GM21717 (cell line): ENCODE data around the gene ECEL1.

Experiments
- ATAC-seq: cut with Tn5 transposase; IDR thresholded peaks from one replicate; pipeline ENCODE4 v1.9.1; 2021; ENCODE audit warnings: mild to moderate bottlenecking, moderate library complexity; ENCODE audit not compliant: unreplicated experiment

The ECEL1 gene

DNA sequence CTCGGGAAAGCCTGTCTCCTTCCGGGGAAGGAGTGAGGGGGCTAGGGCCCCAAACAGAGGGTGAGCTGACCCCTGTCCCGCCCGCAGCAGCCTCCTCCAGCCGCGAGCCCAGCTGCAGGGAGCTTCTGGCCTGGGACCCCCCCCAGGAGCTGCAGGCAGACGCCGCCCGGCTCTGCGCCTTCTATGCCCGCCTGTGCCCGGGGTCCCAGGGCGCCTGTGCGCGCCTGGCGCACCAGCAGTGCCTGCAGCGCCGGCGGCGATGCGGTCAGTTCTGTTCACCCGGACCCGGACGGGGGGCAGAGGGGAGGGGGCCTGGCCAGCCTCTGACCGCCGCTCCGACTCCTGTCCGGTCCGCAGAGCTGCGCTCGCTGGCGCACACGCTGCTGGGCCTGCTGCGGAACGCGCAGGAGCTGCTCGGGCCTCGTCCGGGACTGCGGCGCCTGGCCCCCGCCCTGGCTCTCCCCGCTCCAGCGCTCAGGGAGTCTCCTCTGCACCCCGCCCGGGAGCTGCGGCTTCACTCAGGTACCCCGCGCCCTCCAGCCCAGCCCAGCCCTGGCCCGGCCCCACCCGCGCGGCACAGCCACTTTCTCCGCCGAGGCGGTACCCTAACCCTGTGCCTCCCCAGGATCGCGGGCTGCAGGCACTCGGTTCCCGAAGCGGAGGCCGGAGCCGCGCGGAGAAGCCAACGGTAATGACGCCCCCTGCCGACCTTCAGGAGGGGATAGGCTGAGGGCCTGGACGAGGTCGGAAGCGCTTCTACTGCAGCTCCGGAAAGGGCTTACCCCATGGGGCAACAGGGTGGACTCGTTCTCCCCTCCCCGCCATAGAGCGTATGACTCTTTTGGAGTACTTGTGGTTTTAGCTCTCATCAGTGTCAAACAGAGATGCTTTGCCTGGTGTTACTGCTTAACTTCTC is 36.3 kb upstream of the ECEL1 start:
- no peak for ATAC-seq

DNA sequence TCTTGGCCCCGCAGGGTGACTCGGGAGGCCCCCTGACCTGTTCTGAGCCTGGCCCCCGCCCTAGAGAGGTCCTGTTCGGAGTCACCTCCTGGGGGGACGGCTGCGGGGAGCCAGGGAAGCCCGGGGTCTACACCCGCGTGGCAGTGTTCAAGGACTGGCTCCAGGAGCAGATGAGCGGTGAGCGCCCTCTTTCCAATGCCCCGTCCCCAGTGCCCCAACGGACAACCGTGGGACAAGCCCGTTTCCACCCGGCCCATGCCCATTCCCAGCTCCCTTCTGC is 35.7 kb upstream of the ECEL1 start:
- ATAC-seq: no peak

DNA sequence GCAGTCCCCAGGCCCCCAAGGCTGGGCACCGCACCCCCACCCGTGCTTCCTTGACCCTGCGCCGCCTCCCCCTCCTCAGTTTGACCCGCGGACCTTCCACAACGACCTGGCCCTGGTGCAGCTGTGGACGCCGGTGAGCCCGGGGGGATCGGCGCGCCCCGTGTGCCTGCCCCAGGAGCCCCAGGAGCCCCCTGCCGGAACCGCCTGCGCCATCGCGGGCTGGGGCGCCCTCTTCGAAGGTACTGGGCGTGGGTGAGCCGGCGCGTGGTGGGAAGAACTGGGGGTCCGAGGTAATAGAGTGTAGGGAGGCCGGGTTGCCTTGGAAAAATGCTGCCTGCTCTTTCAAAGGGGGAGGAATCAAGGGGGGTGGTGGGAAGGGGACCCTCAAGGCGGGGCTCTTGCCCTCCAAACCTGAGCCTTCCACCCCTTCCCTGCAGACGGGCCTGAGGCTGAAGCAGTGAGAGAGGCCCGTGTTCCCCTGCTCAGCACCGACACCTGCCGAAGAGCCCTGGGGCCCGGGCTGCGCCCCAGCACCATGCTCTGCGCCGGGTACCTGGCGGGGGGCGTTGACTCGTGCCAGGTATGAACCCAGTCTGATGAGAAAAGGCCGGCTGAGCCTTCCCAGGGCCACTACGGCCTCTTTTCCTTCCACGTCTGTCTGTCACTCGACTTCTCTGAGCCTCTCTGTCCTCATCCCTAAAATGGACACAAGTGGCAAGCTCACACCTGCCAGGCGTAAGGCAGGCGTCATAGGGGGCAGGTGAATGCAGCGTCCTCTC is 35.2 kb upstream of the ECEL1 start:
- no peak for ATAC-seq

DNA sequence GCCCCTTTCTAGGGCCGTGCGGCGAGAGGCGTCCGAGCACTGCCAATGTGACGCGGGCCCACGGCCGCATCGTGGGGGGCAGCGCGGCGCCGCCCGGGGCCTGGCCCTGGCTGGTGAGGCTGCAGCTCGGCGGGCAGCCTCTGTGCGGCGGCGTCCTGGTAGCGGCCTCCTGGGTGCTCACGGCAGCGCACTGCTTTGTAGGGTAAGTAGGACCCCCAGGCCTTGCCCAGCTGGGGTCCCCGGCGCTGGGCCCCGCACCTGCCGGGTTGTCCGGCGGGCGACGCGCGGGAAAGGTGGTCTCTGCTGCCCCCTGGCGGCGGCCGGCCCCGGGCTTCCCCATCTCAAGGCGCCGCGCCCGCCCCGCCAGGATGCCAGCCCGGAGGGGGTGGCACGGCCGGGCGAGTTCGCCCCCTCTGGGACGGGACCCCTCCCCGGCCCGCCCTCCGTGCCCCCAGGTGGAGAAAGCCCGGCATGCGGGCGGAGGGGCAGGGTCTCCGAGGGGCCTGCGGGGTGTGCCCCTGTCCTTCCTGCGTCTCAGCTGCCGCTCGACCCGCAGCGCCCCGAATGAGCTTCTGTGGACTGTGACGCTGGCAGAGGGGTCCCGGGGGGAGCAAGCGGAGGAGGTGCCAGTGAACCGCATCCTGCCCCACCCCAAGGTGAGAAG is 34.5 kb upstream of the ECEL1 start:
- no peak for ATAC-seq

DNA sequence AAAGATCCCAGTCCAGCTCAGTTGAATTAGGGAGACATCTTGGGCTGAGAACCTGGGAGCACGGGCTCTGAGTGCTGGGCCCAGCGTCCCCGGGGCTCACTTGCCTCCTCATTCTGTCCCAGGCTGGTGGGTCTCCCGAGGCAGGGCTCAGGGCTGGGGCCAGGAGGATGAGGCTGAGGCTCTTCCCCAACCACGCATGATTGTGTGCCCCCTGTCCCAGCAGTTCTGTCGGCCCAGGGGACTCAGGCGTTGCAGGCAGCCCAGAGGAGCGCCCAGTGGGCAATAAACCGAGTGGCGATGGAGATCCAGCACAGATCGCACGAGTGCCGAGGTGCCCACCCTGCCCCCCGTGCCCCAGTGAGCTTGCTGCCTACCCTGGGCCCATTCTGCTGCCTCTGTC is 33.5 kb upstream of the ECEL1 start:
- no peak for ATAC-seq

DNA sequence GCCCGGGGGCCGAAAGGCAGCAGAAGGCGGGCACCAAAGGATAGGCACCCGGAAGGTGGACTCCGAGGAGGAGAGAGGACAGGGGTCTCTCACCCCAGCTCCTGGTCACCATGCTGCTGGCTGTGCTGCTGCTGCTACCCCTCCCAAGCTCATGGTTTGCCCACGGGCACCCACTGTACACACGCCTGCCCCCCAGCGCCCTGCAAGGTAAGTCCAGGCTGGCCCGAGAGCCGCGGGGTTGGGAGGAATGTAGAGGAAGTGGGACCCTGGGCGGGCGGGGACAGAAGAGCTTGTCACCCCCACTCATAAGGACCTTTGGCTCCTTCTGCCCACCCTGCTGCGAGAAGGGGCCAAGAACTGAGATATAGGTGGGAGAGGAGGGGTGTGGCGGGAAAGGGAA is 32.9 kb upstream of the ECEL1 start:
- no peak for ATAC-seq

DNA sequence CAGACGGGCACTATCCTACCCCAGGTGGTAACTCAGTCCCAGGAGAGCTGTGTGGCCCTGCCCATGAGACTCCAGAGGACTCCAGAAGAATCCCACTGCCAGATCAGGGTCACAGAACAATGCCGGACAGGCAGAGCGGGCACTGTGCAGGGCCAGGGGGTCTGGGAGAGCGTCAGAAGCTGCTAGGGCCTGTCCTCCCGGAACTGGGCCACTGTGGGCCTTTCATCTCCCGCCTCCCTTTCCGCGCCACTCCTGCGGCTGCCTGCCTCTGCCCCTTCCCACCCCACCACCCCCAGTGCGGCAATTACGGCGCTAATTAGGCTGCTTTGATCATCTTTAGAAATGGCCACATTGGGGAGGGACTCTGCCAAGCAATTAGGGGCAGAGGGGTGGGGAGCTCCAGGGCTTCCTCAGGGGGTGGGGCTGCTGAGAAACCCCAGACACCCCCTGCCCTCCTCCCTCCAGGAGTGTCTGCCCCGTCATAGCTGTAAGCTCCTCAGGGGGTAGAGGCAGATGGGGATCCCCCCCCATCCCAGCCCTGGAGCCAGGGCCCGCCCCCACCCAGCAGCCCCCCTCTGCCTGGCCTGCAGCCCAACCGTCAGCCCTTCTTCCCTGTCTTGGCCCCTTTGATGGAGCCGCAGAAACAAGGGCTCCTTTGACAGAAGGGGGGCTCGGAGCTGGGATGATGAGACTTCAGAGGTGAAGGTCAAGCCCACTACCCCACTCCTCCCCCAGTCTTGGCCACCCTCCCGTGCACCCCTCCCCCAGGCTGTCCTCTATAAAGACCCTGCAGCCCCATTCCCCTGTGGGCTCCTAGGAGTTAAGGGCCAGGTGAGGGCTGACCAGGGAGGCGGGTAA is 32.2 kb upstream of the ECEL1 start, which contains the start of gene PRSS56:
PRSS56 (plus strand) TSS at position 808 of the 858 bp plus-strand sequence. CDS start 211 bp downstream, outside the sequence.
- no peak for ATAC-seq

DNA sequence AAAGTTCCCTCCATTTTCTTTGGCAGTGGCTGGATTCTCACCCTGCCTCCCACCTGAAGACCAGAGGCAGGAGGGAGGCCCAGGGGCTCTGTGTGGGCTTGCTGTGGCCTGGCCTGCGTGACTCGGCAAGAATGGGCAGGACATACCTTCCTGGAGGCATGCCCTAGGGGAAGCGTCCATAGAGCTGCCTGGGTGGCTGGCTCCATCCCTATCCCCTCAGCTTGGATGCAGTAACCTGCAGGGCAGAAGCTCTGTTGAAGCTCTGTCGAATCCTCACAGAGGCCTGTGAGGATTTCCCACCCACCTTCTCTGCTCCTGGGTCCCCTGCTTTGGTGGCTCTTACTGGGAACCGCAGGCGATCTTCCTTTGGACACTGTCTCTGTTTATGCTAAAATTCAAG is 31.2 kb upstream of the ECEL1 start:
- ATAC-seq: no peak

DNA sequence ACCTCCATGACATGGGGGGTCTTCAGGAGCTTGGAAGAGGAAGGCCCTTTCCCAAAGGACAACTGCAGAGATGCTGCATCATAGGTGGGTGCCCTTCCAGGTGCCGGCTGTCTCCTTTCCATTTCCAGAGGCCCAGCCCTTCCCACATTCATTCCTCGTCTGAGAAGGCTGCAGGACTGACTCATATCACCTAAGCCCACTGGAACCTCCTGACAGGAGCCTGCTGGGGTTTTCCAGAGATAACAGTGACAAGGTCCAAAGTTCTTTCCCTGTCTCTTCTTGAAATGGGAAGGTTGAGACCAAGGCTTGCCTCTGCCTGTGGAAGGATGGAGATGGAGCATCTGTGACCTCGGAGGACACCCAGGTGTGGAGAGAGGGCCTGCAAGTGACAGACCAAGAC is 28.9 kb upstream of the ECEL1 start:
- no peak for ATAC-seq

DNA sequence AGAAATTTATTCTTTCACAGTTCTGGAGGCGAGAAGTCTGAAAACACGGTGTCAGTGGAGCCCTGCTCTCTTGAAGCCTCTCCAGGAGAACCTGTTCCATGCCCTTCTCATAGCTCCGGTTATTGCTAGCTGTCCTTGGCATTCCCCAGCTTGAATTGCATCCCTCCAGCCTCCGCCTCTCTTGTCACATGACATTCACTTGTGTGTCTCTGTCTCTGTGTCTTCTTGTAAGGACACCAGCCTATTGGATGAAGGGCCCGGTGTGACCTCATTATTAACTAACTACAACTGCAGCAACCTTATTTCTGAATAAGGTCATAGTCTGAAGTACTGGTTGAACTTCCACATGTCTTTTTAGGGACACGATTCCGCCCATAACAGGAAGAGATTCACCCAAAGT is 28.0 kb upstream of the ECEL1 start:
- no peak for ATAC-seq

DNA sequence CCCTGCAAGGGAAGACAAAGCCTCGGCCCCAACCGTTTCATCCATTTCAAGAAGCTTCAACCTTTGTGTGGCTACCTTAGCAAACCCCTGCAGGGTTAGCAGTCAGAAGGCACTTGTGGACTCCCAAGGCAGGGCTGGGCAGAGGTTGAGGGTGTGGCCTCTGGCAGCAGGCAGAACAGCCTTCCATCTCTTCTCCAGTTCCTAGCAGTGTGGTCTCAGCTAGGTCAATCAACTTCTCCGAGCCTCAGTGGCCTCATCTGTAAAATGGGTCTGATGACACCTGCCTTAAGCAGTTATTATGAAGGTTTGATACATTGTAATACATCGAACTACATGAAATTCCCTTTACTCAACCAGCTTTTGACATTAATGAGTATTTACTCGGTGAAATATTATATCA is 25.7 kb upstream of the ECEL1 start:
- no peak for ATAC-seq

DNA sequence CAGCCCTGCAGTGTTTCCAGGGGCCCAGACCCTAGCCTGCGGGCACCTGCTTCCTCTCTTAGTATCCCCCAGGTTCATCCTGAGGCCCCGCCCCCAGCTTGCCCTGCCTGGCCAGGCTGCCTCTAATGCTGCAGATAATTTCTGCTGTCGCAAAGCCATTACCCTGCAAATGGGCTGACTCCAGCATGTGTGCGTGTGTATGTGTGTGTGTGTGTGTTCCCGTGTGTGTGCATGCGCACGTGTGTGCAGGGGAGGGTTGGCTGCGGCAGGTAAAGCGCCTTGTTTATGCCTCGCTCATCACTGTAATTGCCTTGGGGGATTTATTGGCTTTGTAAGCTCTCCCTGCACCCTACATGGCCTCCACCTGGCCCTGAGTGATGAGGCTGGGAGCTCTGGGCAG is 25.0 kb upstream of the ECEL1 start:
- no peak for ATAC-seq

DNA sequence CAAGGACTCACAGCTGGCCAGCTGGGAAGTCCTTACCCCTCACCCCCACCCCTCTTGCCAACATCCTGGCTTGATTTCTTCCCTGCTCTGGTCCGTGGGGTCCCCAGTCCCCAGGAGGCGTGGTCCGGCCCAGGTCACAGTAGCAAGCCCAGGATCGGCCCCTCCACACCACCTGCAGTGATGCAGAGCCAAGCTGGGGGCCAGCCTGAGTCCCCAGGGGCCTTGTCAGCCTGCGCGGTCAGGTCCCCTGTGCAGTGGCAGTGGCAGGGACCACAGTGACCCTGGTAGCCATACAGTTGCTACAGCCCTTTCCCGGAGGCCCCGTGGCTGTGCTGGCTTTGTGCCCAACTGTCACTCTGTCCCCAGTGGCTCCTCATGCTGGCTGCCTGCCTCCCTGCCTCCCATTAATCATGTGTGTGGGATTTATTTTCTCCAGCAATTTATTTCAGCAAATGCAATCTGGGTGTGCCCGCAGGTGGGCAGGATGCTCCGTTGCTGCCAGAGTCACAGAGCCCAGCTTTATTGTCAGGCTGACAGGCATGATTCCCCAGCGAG is 23.8 kb upstream of the ECEL1 start:
- no peak for ATAC-seq

DNA sequence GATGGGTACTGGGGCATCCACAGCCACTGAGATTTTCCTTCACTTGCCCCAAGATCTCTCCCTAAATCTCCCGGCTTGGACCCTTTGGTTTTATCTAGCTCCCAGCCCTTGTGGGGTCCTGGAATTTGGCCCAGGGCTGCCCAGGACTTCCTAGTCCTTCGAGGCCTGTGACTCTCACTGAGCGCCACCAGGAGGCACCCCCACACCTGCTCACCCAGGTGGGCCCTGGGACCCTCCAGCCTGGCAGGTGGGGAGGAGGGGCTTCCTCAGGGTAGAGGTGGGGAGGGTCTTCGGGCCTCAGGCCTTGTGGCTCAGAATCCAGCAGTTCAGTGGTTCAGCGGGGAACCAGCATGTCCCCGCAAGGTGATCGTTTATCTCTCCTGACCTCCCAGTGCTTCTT is 20.6 kb upstream of the ECEL1 start:
- ATAC-seq: no peak

DNA sequence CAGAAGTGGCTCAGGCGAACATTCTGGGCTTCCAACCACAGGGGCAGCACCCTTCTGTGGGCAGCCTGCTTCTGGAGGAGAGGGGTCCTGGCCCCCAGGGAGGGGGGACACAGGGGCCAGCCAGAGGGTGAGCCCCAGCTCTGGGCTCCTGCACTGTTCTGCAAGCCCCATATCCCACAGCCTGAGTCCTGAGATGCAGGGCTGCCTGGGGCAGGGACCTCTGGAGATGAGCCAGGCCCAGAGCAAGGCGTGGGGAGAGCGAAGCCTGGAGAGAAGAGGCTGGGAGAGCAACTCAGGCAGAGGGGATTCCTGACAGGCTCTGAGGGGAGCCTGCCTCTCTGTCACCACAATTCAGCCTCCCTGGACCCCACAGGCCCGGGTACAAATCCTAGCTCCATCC is 19.1 kb upstream of the ECEL1 start:
- ATAC-seq: no peak

DNA sequence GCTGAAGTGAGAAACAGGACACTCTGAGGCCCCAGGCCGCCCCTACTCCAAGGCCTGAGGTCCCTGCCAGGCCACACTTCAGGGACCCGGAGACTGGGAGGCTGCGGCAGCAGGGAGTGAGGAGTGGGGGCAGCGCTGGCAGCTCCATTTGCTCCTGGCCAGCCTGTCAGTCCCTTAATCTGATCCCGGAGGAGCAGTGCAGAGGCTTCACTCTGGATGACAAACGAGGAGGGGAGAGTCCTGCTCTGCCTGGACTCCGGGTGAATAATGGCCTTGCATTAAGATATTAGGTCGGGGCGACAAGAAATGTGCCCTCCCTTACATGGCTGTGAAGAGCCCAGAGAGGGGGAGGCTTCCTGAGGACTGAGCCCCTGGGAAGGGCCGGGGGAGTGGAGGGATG is 18.2 kb upstream of the ECEL1 start:
- ATAC-seq: no peak

DNA sequence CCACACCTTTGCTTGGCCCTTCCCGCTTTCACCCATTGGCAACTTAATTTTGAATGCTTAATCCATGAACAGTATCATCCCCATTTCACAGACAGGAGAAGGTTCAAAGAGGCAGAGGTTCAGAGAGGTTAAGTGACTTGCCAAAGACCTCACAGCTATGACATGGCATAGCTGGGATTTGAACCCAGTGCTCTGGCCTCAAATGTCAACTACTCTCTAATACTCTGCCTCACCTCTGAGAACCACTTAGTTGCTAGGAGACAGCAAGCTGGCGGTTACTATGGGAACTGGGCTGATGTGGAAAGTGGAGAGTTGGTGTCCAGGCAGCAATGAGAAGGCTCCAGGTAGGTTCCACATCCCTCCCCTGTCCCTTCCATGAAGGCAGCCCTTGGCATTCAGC is 16.8 kb upstream of the ECEL1 start:
- no peak for ATAC-seq

DNA sequence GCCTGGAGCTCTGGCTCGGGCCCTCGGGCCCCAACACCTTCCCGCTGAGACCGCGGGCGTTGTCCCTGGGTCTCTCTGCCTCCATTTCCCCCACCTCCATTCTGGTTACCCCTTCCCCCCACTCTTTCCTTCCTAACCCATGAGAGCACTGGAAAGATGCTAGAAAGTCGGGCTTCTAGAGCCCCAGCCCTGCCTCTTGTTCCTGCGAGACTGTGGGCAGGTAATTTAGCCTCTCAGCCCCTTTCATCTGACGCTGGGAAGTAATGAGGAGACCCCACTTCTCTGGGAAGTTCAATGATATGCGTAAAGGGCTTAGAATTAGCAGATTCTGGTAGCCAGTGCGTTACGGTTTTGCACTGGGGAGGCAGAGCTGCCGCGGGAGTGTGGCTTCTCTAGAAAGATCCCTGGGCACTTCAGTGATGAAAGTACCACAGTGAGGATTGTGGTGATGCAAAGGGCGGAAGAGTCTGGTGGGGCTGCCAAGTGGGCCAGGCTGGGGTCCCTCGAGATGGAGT is 16.2 kb upstream of the ECEL1 start:
- no peak for ATAC-seq

DNA sequence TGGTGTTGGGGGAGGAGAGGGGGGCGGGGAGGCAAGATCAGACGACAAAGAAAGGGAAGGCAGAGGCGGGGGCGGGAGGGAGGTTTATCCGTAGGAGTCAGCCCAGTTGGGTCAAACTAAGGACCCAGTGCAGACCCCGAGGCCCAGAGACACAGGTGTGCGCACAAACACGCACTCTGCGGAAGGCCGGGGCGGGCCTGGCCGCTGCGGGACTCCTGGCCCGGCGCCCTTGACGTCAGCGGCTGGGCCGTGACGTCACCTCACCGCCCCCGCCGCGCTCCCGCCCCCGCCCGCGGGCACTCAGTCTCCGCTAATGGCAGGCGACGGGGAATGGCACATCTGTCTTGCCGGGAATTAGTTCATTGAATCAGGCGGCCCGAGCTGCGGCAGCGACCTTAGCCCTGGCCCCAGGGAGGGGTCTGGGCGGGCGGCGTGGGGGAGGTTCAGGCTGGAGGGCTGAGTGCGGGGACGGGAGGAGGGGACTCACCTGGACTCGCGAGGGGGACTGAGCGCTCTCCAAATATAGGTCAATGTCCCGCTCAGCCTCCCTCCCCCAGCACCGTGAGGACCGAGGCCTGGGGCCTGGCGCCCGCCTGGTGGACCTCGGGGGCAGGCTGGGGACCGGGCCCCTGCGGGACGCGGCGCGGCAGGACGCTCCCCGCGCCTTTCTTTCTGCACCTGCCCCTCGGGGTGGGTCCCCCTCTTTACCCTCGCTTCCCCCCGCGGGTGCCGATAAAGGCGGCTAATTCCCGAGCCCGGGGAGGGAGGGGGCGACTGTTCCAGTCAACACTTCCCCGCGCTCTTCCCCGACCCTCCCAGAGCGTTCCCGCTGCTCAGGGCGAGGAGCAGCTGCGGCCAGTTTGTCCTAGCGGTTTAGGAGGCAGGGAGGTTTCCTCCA is 15.5 kb upstream of the ECEL1 start:
- no peak for ATAC-seq
